ENCODE results near the gene UBE2K.
"Not testable (repeated sequence)": the region's sequence is repeated elsewhere in the genome, so short reads cannot be mapped to it uniquely, and the experiment has no call there.

UBE2K gene

GRCh38 chr4:39812500-39812899 lies 114.6 kb downstream of the UBE2K start:
- no peak for FAIRE-seq

GRCh38 chr4:39813033-39813432 lies 115.1 kb downstream of the UBE2K start:
- not testable (repeated sequence) for FAIRE-seq

DNA sequence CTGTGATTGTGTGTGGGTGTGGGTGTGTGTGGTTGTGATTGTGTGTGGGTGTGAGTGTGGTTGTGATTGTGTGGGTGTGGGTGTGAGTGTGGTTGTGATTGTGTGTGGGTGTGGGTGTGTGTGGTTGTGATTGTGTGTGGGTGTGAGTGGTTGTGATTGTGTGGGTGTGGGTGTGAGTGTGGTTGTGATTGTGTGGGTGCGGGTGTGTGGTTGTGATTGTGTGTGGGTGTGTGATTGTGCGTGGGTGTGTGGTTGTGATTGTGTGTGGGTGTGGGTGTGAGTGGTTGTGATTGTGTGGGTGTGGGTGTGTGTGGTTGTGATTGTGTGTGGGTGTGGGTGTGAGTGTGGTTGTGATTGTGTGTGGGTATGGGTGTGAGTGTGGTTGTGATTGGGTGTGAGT lies 115.8 kb downstream of the UBE2K start:
- FAIRE-seq = not testable (repeated sequence)

DNA sequence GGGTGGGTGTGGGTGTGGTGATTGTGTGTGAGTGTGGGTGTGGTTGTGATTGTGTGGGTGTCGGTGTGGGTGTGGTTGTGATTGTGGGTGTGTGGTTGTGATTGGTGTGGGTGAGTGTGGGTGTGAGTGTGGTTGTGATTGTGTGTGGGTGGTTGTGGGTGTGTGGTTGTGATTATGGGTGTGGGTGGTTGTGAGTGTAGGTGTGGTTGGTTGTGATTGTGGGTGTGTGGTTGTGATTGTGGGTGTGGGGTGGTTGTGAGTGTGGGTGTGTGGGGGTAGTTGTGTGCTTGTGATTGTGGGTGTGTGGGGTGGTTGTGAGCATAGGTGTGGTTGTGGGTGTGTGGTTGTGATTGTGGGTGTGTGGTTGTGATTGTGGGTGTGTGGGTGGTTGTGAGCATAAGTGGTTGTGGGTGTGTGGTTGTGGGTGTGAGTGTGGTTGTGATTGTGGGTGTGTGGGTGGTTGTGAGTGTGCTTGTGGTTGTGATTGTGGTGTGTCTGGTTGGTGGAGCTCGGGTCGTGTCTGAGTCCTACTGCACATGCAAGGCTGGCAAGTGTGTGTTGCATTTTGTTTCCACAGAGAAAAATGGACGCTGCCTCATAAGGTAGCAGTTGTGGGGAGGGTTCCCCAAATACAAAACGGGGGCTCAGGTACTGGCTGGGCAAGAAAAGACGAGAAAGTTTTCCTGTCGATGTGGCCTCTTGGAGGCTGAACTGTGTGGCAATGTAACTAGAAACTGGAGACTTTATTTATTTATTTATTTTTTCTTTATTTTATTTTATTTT lies 116.7 kb downstream of the UBE2K start:
- FAIRE-seq = no peak

- no peak for FAIRE-seq
These were observed 120.7 kb downstream of the UBE2K start for GRCh38 chr4:39818646-39819045.

DNA sequence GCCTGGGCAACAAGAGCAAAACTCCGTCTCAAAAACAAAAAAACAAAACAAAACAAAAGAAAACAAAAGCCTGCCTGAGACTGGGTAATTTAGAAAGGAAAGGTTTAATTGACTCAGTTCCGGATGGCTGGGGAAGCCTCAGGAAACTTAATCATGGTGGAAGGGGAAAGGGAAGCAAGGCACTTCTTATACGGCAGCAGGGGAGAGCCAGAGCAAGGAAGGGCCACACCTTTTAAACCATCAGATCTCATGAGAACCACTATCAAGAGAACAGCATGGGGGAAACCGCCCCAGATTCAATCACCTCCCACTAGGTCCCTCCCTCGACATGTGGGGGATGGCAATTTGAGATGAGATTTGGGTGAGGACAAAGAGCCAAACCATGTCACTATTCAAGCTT lies 122.2 kb downstream of the UBE2K start:
- no peak for FAIRE-seq

GRCh38 chr4:39821951-39822350 lies 124.0 kb downstream of the UBE2K start:
- FAIRE-seq = no peak

- FAIRE-seq = no peak
These were observed 124.7 kb downstream of the UBE2K start for GRCh38 chr4:39822662-39823061.

GRCh38 chr4:39823191-39823590 lies 125.3 kb downstream of the UBE2K start:
- FAIRE-seq = no peak

- no peak for FAIRE-seq
These were observed 127.2 kb downstream of the UBE2K start for GRCh38 chr4:39825090-39825489.

GRCh38 chr4:39825741-39826231 lies 127.8 kb downstream of the UBE2K start:
- no peak for FAIRE-seq
